H1 (cell line): ENCODE measurements around the gene EIF3B. TPM values are rescaled to one million over a fixed set of nuclear protein-coding genes. Genes with fewer than 3 reads are reported as not detected.
A peak's percentile ranks its signal among the peaks of the same experiment; 100 is the strongest.

ENCODE experiments used
- CTCF ChIA-PET: fragments of 300-600 bp; sonication (Branson Sonifier 250); formaldehyde crosslinking; loops from one replicate; lab custom pipeline; 2021; ENCODE audit not compliant: partially characterized antibody; lab: Charles Lee
- POLR2A ChIA-PET: fragments of 300-600 bp; sonication (Branson Sonifier 250); formaldehyde crosslinking; loops from one replicate; lab custom pipeline; 2021; ENCODE audit warnings: inconsistent platforms; ENCODE audit not compliant: partially characterized antibody; lab: Charles Lee
- DNase-seq, 2 experiments: peaks; one replicate each; pipeline versions ENCODE4 v3.0.0 to v3.0.0-alpha.2; 2010 to 2022; ENCODE audit warnings: low spot score in 2 of 2, low read depth in 1 of 2, mixed read lengths in 1 of 2
- FAIRE-seq: peaks from 2 replicates; lab custom pipeline; 2011; peaks lifted over from hg19 to GRCh38; lab: Jason Lieb, UNC
- H2AFZ ChIP-seq: 2 replicates; pipeline ENCODE4 v1.8.1; 2012; ENCODE audit warnings: low read length, inconsistent platforms
- H2AK5ac ChIP-seq: 2 replicates; pipeline ENCODE4 v1.6.1; 2013; ENCODE audit warnings: low read depth, low read length
- H2BK120ac ChIP-seq: replicated peaks from 2 replicates; pipeline ENCODE3; 2013; ENCODE audit warnings: low read depth, low read length, inconsistent platforms
- H2BK12ac ChIP-seq: 2 replicates; pipeline ENCODE4 v1.6.1; 2013; ENCODE audit warnings: low read depth, low read length
- H2BK15ac ChIP-seq: 2 replicates; pipeline ENCODE4 v1.6.1; 2013; ENCODE audit warnings: low read length
- H2BK20ac ChIP-seq: 2 replicates; pipeline ENCODE4 v1.6.1; 2013; ENCODE audit warnings: low read length
- H2BK5ac ChIP-seq: 2 replicates; pipeline ENCODE4 v1.6.1; 2013; ENCODE audit warnings: low read depth, low read length
- H3K14ac ChIP-seq: 2 replicates; pipeline ENCODE4 v1.6.1; 2013; ENCODE audit warnings: inconsistent platforms; ENCODE audit not compliant: insufficient read length
- H3K18ac ChIP-seq: 2 replicates; pipeline ENCODE4 v1.6.1; 2013; ENCODE audit warnings: low read length; ENCODE audit errors: extremely low read depth
- H3K23ac ChIP-seq: 2 replicates; pipeline ENCODE4 v1.6.1; 2013; ENCODE audit warnings: inconsistent platforms; ENCODE audit not compliant: insufficient read length
- H3K23me2 ChIP-seq: 2 replicates; pipeline ENCODE4 v1.6.1; 2013; ENCODE audit warnings: low read depth, low read length
- H3K27ac ChIP-seq: 2 replicates; pipeline ENCODE4 v1.6.1; 2011; ENCODE audit warnings: low read depth, low read length, inconsistent platforms
- H3K27me3 ChIP-seq, 4 experiments: replicated peaks in 1 of 4; 1 replicate in 1 of 4; 2 replicates in 3 of 4; pipeline versions ENCODE4 v1.6.1 to v1.8.1; 2011 to 2013; ENCODE audit warnings: low read length in 3 of 4, mild to moderate bottlenecking in 3 of 4, inconsistent platforms in 2 of 4, mixed read lengths in 2 of 4, moderate library complexity in 1 of 4; ENCODE audit not compliant: control insufficient read depth in 3 of 4, insufficient read depth in 3 of 4; ENCODE audit errors: extremely low read depth in 1 of 4
- H3K36me3 ChIP-seq, 4 experiments: 2 replicates each; pipeline versions ENCODE4 v1.6.1 to v1.8.1; 2011 to 2013; ENCODE audit warnings: mild to moderate bottlenecking in 4 of 4, low read length in 3 of 4, moderate library complexity in 2 of 4, control low read depth in 1 of 4, inconsistent platforms in 1 of 4; ENCODE audit not compliant: insufficient read depth in 4 of 4, control insufficient read depth in 2 of 4
- H3K4ac ChIP-seq: replicated peaks from 2 replicates; pipeline ENCODE3; 2013; ENCODE audit warnings: low read length, low read depth, mixed read lengths, inconsistent platforms; ENCODE audit not compliant: insufficient read length
- H3K4me1 ChIP-seq, 4 experiments: replicated peaks in 1 of 4; 1 replicate in 1 of 4; 2 replicates in 3 of 4; pipeline versions ENCODE4 v1.6.1 to v1.8.1; 2011 to 2013; ENCODE audit warnings: low read length in 3 of 4, inconsistent platforms in 2 of 4, mixed read lengths in 1 of 4; ENCODE audit not compliant: insufficient read depth in 4 of 4, control insufficient read depth in 3 of 4
- H3K4me2 ChIP-seq, 2 experiments: 2 replicates each; pipeline versions ENCODE4 v1.6.1 to v1.8.1; 2011 to 2013; ENCODE audit warnings: low read depth in 2 of 2, low read length in 2 of 2, control low read depth in 1 of 2, inconsistent platforms in 1 of 2, mild to moderate bottlenecking in 1 of 2; ENCODE audit not compliant: insufficient read depth in 1 of 2
- H3K4me3 ChIP-seq, 4 experiments: fragments of 200-600, 300-600 bp in 1 of 4; sonication (generic), shearing (Covaris generic), sonication (Bioruptor Twin) in 1 of 4; 2 replicates each; pipeline versions ENCODE4 v1.5.1 to v1.8.1; 2011 to 2016; ENCODE audit warnings: low read length in 4 of 4, low read depth in 3 of 4, control low read depth in 2 of 4, inconsistent platforms in 2 of 4, mild to moderate bottlenecking in 2 of 4, mixed read lengths in 1 of 4, moderate library complexity in 1 of 4; ENCODE audit not compliant: insufficient read depth in 2 of 4; ENCODE audit errors: extremely low read depth in 1 of 4
- H3K56ac ChIP-seq: replicated peaks from 2 replicates; pipeline ENCODE3; 2013; ENCODE audit warnings: low read depth, mild to moderate bottlenecking, mixed read lengths, low read length, inconsistent platforms; ENCODE audit not compliant: insufficient read length
- H3K79me1 ChIP-seq: 2 replicates; pipeline ENCODE4 v1.6.1; 2013; ENCODE audit warnings: low read depth, low read length, control low read depth
- H3K79me2 ChIP-seq, 2 experiments: 2 replicates each; pipeline versions ENCODE4 v1.6.1 to v1.8.1; 2012 to 2013; ENCODE audit warnings: low read length in 2 of 2, mild to moderate bottlenecking in 2 of 2, inconsistent platforms in 1 of 2; ENCODE audit not compliant: insufficient read depth in 2 of 2, control insufficient read depth in 1 of 2
- H3K9ac ChIP-seq, 4 experiments: replicated peaks in 1 of 4; 1 replicate in 1 of 4; 2 replicates in 3 of 4; pipeline versions ENCODE4 v1.6.1 to v1.8.1; 2011 to 2013; ENCODE audit warnings: low read depth in 3 of 4, low read length in 3 of 4, control low read depth in 2 of 4, mild to moderate bottlenecking in 2 of 4, moderate library complexity in 2 of 4, inconsistent platforms in 1 of 4; ENCODE audit errors: extremely low read depth in 1 of 4
- H3K9me3 ChIP-seq, 2 experiments: 2 replicates each; pipeline versions ENCODE4 v1.6.1 to v1.8.1; 2012 to 2013; ENCODE audit warnings: mild to moderate bottlenecking in 2 of 2, moderate library complexity in 2 of 2, control low read depth in 1 of 2, inconsistent platforms in 1 of 2, low read depth in 1 of 2, low read length in 1 of 2, mixed read lengths in 1 of 2; ENCODE audit not compliant: insufficient read depth in 2 of 2
- H4K20me1 ChIP-seq, 2 experiments: replicated peaks in 1 of 2; 2 replicates each; pipeline versions ENCODE3 to v1.8.1; 2011 to 2013; ENCODE audit warnings: inconsistent platforms in 2 of 2, low read length in 2 of 2, mild to moderate bottlenecking in 1 of 2; ENCODE audit not compliant: insufficient read depth in 2 of 2, control insufficient read depth in 1 of 2
- H4K5ac ChIP-seq: 2 replicates; pipeline ENCODE4 v1.6.1; 2013; ENCODE audit warnings: low read length, low read depth, mixed read lengths, inconsistent platforms; ENCODE audit not compliant: insufficient read length
- H4K8ac ChIP-seq: 2 replicates; pipeline ENCODE4 v1.8.0; 2013; ENCODE audit warnings: mild to moderate bottlenecking, moderate library complexity, low read length, inconsistent platforms; ENCODE audit not compliant: insufficient read depth; ENCODE audit errors: extremely low read depth
- H4K91ac ChIP-seq: replicated peaks from 2 replicates; pipeline ENCODE3; 2013; ENCODE audit warnings: low read length, mixed read lengths, inconsistent platforms; ENCODE audit not compliant: insufficient read length
- ASH2L ChIP-seq: fragments of 200-600, 300-600 bp; sonication (generic); IDR thresholded peaks from one replicate; pipeline ENCODE4 v1.7.1; 2017; ENCODE audit warnings: low read length
- BACH1 ChIP-seq: IDR thresholded peaks from 2 replicates; pipeline ENCODE4 v1.6.1; 2012; ENCODE audit warnings: low read length, improper control_type of control experiment
- CEBPB ChIP-seq: IDR thresholded peaks from 2 replicates; pipeline ENCODE4 v1.6.1; 2012; ENCODE audit warnings: low read depth, low read length
- CHD1 ChIP-seq: IDR thresholded peaks from 2 replicates; pipeline ENCODE4 v1.6.1; 2012; ENCODE audit warnings: low read depth, low read length, improper control_type of control experiment
- EP300 ChIP-seq, 2 experiments: IDR thresholded peaks; 1 replicate in 1 of 2; 2 replicates in 1 of 2; pipeline ENCODE4 v1.6.1; 2011 to 2012; ENCODE audit warnings: low read depth in 2 of 2, low read length in 2 of 2, mild to moderate bottlenecking in 2 of 2, borderline replicate concordance in 1 of 2, inconsistent platforms in 1 of 2, moderate library complexity in 1 of 2
- JUN ChIP-seq: IDR thresholded peaks from 2 replicates; pipeline ENCODE4 v1.6.1; 2011; ENCODE audit warnings: low read depth, mild to moderate bottlenecking, improper control_type of control experiment, low read length
- PHF8 ChIP-seq: fragments of 200-600 bp; sonication (generic); conservative IDR thresholded peaks from 2 replicates; pipeline ENCODE4 v1.7.1; 2012; ENCODE audit warnings: low read depth, mild to moderate bottlenecking, inconsistent platforms, low read length, moderate library complexity
- RFX5 ChIP-seq: IDR thresholded peaks from 2 replicates; pipeline ENCODE4 v1.6.1; 2011; ENCODE audit warnings: low read depth, low read length, improper control_type of control experiment, borderline replicate concordance
- RNF2 ChIP-seq: fragments of 200-900, 300-1000 bp; sonication (generic); IDR thresholded peaks from 2 replicates; pipeline ENCODE4 v1.7.1; 2016; ENCODE audit warnings: borderline replicate concordance, low read depth, mild to moderate bottlenecking, antibody characterized with exemption, low read length; ENCODE audit not compliant: poor library complexity, severe bottlenecking; ENCODE audit errors: missing control alignments
- TAF7 ChIP-seq: optimal IDR thresholded peaks from 2 replicates; pipeline ENCODE3; 2011; ENCODE audit warnings: low read depth, mild to moderate bottlenecking, inconsistent platforms, low read length, moderate library complexity, borderline replicate concordance
- YY1 ChIP-seq: IDR thresholded peaks from 2 replicates; pipeline ENCODE4 v1.6.1; 2011; ENCODE audit warnings: low read depth, mild to moderate bottlenecking, low read length
- WGBS, 2 experiments: shearing (Covaris generic) in 1 of 2; methylation state at CpG; one replicate each; pipeline versions ENCODE4 v1.1.6 to v1.1.7; 2013 to 2015; ENCODE audit warnings: low lambda C conversion rate in 2 of 2, mixed read lengths in 2 of 2, inconsistent platforms in 1 of 2, low coverage in 1 of 2, missing lambda C conversion rate in 1 of 2; ENCODE audit not compliant: insufficient replicate concordance in 2 of 2, insufficient coverage in 1 of 2, insufficient read length in 1 of 2; ENCODE audit errors: extremely low coverage in 1 of 2, missing lambda C conversion rate in 1 of 2; 5-methylcytosine and 5-hydroxymethylcytosine counted together
- polyA plus RNA-seq, 7 experiments: library from polyadenylated mRNA; depleted of rRNA in 3 of 7; stranded (reverse) in 5 of 7; unstranded in 2 of 7; fragments of >200 nt in 5 of 7; fragments of 200-250 nt in 2 of 7; gene quantifications; 1 replicate in 5 of 7; 2 replicates in 1 of 7; 4 replicates in 1 of 7; pipeline versions ENCODE4 v1.2.1 to v1.2.3, GENCODE V29; 2011 to 2013; ENCODE audit warnings: missing spikeins in 2 of 7, mixed read lengths in 2 of 7
- total RNA-seq: library from RNA; stranded (reverse); fragmentation: NEBNext Ultra II Directional; extraction: Animal tissue kit (Norgen Biotek cat#: 25700); gene quantifications from 2 replicates; pipeline ENCODE4 v1.2.1, GENCODE V29; 2021
- TF ChIP-seq, protein P1 (sequence below): IDR thresholded peaks from 2 replicates; pipeline ENCODE4 v1.6.1; 2012; ENCODE audit warnings: inconsistent platforms

EIF3B gene
- total and polyA plus RNA-seq, 2 of the 8 experiments (the other 6 are each of a cell fraction or from before 2014, with no cell fraction given): 167 to 316 TPM

- POLR2A ChIA-PET: interaction anchor here (0.8 to 3.6 kb wide), 7 partner anchors 9 to 70 kb away, joined by 3 to 29 read pairs (median 4); partner anchors contain the start of genes MRM2 and NUDT1
- peaks cover 4 to 10% (median 5%) of the 10 kb centered on the region in 4 experiments for H3K4me1 ChIP-seq
- no peak overlapping the region for H2AFZ ChIP-seq
- H2AK5ac ChIP-seq: 0 out of 2 replicates have a peak overlapping the region, but pooled peaks have one; percentile 28
- H3K14ac ChIP-seq: no peak overlapping the region
- H4K8ac ChIP-seq: no peak overlapping the region
- H2BK120ac ChIP-seq: no peak overlapping the region
- H3K27me3 ChIP-seq: no peaks in the 10 kb centered on the region
- WGBS, 2 experiments: 93% methylated on average over 17 of the region's 17 CpGs; no CpG with 5 or more reads in 1 of the 2 experiments
- no peaks in the 10 kb centered on the region for H3K36me3 ChIP-seq
- H2BK5ac ChIP-seq: peak overlapping the region; percentile 39; the same call in 1 of the 2 replicates
- no peak overlapping the region for H3K23ac ChIP-seq
- no peaks in the 10 kb centered on the region for H3K9me3 ChIP-seq
- H4K5ac ChIP-seq: no peak overlapping the region
- no peak overlapping the region for H3K27ac ChIP-seq
- no peak overlapping the region for H3K56ac ChIP-seq
- H3K9ac ChIP-seq: peak overlapping the region in 1 of 4 experiments; percentile 21; a peak in 1 of 7 replicates
- DNase-seq (no peak), FAIRE-seq (no peak)
- no peak overlapping the region for H4K91ac ChIP-seq
- no peak overlapping the region for H2BK20ac ChIP-seq
- H3K18ac ChIP-seq: no peak overlapping the region
- peaks cover 8% of the 10 kb centered on the region; the same call in 1 of the 2 replicates for H3K79me1 ChIP-seq
- H3K4me2 ChIP-seq: no peak overlapping the region; a peak in 2 of 4 replicates
- H4K20me1 ChIP-seq: no peaks in the 10 kb centered on the region
- CTCF ChIA-PET: interaction anchor here (0.5 to 0.8 kb wide), 2 partner anchors 65 to 129 kb away, joined by 3 to 4 read pairs; no protein-coding TSS in a partner anchor
- no peak overlapping the region for H3K4ac ChIP-seq
- H3K79me2 ChIP-seq: peaks cover 0 to 43% of the 10 kb centered on the region in 2 experiments; a peak in 2 of 4 replicates
- no peak overlapping the region for H2BK15ac ChIP-seq
- H3K4me3 ChIP-seq: no peak overlapping the region
- peak overlapping the region; percentile 50; the same call in 1 of the 2 replicates for H2BK12ac ChIP-seq
- H3K23me2 ChIP-seq: peaks cover 6% of the 10 kb centered on the region; the same call in 1 of the 2 replicates
- TF ChIP-seq BACH1 (no peak), YY1 (no peak), JUN (no peak), EP300 (IDR thresholded peaks at IDR 0.05; ENCODE audit: borderline replicate concordance in 1 of 2, low read depth in 2 of 2, low read length in 2 of 2) (no peak), RNF2 (no peak), RFX5 (no peak), CEBPB (no peak), ASH2L (no peak), CHD1 (no peak), TAF7 (no peak), PHF8 (no peak)
- TF ChIP-seq, protein P1, sequence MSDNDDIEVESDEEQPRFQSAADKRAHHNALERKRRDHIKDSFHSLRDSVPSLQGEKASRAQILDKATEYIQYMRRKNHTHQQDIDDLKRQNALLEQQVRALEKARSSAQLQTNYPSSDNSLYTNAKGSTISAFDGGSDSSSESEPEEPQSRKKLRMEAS: no peak
Observed at GRCh38 chr7:2312267-2312929, 42.2 kb upstream of the EIF3B start.
